Inflammatory macrophage treated with lipopolysaccharide for 1 hour (primary cell): Measurements from ENCODE around the gene ITGA5.

Source experiments
- DNase-seq, 2 donors: peaks; one replicate each; pipeline ENCODE4 v3.0.0-alpha.2; 2020 to 2022

The ITGA5 gene

DNA sequence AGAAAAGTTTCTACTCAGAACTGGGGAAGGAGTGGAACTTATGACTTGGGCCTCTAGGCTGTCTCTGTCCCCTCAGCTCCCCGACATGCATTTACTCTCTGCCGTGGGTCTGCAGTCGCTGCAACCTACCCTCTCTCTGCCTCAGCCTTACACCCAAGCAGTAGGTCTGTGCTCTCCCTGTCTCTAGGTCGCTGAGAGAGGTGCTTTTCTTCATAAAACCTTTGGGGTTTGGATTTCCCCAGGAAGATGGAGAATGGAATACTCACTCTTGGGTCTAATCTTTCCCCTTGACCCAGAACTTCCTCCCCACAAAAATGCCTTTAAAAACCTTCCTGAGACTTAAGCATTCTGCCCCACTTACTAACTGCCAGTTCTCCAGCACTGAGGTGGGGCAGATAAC lies 67.7 kb downstream of the ITGA5 start:
- no peak for DNase-seq

DNA sequence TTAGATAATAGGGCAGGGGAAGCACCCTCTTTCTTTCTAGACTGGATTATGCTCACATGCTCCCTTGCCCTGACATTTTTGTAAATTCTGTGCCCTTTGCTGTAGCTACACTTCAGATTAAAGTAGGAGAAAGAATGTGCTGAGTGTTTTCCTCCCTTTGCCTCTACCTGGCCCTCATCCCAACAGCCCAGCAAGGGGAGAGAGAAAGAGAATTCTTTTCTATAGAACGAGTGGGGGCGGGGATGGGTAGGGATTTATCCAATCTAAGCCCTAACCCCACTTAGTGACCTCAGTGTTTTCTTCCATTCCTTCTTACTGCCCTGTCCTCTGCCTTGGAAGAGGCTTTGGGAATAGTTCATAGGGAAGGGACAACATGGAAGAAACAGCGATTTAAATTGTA lies 68.3 kb downstream of the ITGA5 start:
- DNase-seq: no peak

DNA sequence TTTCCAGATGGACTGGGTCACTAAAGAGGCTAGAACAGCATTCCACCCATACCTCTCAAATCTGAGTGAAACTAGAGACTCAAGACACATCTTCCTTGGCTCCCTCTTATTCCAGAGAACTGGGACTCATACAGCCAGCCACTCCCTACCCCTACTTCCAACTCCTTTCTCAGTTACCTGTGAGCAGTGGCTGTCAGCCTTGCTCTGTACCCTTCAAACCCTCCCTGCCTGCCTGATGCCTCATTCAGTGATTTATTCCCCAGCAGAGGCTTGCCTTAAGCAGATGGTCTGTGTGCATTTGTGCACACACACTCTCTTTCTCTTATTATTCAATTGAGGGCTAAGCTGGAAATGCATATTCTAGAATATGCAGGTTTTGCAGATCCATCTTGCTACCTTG lies 69.4 kb downstream of the ITGA5 start:
- DNase-seq: no peak

DNA sequence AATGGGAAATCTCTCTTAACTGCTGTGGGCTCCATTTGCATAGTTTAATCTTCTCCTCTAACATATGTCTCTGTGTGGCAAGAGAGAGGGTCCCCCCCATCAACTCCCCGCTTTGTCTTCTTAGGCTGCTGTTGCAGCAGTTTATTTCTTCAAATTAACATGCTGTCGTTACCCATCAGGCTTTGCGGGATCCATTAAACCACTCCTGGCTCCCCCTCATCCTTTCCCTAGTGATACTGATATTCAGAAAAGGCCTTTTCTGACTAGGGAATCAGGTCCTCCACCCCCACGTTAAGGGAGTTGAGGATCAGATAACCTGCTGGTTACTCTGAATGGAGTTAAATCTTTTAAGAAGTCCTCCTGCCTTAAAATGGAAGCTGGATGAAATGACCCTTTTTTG lies 70.0 kb downstream of the ITGA5 start:
- no peak for DNase-seq
